ENCODE data around the gene DCDC1. TPM values are rescaled to one million over a fixed set of nuclear protein-coding genes. Genes with fewer than 3 reads are reported as not detected.

The DCDC1 gene
- total and polyA plus RNA-seq, 9 of the 15 experiments (the other 6 are each of a cell fraction or from before 2014, with no cell fraction given): 0.05 to 0.18 (median 0.08) TPM; not detected in 3

DNA sequence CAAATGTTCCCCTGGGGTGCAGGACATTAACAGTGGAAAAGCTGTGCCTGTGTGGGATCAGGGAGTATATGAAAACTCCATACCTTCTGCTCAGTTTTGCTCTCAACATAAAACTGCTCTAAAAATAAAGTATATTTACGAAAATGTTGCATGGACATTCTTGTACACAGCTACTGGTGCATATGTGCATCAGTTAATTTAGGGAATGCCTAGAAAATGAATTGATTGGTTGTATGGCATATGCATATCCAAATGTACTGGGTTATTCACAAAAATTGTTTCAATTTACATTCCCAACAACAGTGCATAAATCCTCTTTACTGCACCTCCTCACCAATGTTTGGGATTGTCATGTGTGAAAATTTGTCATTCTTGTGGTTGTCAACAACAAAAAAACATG, 532.3 kb downstream of the DCDC1 start:
- H2AFZ ChIP-seq (ENCODE audit: low read depth, low read length): no peak overlapping the region
- DNase-seq (ENCODE audit: extremely low read depth in 1 of 4, low spot score in 3 of 4) (no peak), FAIRE-seq (no peak), ATAC-seq (no peak)
- ChIA-PET CTCF (ENCODE audit: low intra/inter-chr PET ratio) (no interaction called here), POLR2A (no interaction called here)
- no TSS peak for BruUV-seq (replicated peaks)
- in situ Hi-C loops (cut with MboI) (no loop called here), intact Hi-C loops (cut with micrococcal nuclease) (no loop called here)
- H3K27ac ChIP-seq (ENCODE audit: extremely low read depth, low read depth, low read length): no peak overlapping the region
- H3K79me2 ChIP-seq (ENCODE audit: control insufficient read depth, insufficient read depth, low read length): no peaks in the 10 kb centered on the region
- no peaks in the 10 kb centered on the region for H3K27me3 ChIP-seq (ENCODE audit: control insufficient read depth in 2 of 2, insufficient read depth in 2 of 2, low read length in 2 of 2)
- no peaks in the 10 kb centered on the region for H3K4me1 ChIP-seq (replicated peaks in 1 of 2; ENCODE audit: control insufficient read depth in 2 of 2, insufficient read depth in 2 of 2, low read length in 2 of 2)
- no peak overlapping the region for H3K4me2 ChIP-seq (ENCODE audit: insufficient read depth, low read length)
- H3K4me3 ChIP-seq: no peak overlapping the region
- no peaks in the 10 kb centered on the region for H3K9me1 ChIP-seq (ENCODE audit: control insufficient read depth, insufficient read depth, low read length)
- no peaks in the 10 kb centered on the region for H4K20me1 ChIP-seq (replicated peaks; ENCODE audit: control insufficient read depth, insufficient read depth, low read length)
- no peak overlapping the region for H3K9ac ChIP-seq (ENCODE audit: insufficient read depth in 1 of 2, low read depth in 2 of 2, low read length in 2 of 2)
- H3K9me3 ChIP-seq (replicated peaks; ENCODE audit: control insufficient read depth, insufficient read depth, low read depth, low read length): no peaks in the 10 kb centered on the region; the same call in none of the 2 replicates
- WGBS (ENCODE audit: insufficient coverage, low coverage, missing lambda C conversion rate): 0% methylated on average over 1 of the region's 1 CpG
- H3K36me3 ChIP-seq (ENCODE audit: control insufficient read depth, insufficient read depth, low read length): no peaks in the 10 kb centered on the region
- TF ChIP-seq ZFPM2 (CRISPR knock-in tag; IDR thresholded peaks at IDR 0.05): no peak
- TF ChIP-seq, protein P1, sequence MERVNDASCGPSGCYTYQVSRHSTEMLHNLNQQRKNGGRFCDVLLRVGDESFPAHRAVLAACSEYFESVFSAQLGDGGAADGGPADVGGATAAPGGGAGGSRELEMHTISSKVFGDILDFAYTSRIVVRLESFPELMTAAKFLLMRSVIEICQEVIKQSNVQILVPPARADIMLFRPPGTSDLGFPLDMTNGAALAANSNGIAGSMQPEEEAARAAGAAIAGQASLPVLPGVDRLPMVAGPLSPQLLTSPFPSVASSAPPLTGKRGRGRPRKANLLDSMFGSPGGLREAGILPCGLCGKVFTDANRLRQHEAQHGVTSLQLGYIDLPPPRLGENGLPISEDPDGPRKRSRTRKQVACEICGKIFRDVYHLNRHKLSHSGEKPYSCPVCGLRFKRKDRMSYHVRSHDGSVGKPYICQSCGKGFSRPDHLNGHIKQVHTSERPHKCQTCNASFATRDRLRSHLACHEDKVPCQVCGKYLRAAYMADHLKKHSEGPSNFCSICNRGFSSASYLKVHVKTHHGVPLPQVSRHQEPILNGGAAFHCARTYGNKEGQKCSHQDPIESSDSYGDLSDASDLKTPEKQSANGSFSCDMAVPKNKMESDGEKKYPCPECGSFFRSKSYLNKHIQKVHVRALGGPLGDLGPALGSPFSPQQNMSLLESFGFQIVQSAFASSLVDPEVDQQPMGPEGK (CRISPR knock-in tag; IDR thresholded peaks at IDR 0.05; ENCODE audit: borderline replicate concordance): no peak
- TF ChIP-seq, protein P2, sequence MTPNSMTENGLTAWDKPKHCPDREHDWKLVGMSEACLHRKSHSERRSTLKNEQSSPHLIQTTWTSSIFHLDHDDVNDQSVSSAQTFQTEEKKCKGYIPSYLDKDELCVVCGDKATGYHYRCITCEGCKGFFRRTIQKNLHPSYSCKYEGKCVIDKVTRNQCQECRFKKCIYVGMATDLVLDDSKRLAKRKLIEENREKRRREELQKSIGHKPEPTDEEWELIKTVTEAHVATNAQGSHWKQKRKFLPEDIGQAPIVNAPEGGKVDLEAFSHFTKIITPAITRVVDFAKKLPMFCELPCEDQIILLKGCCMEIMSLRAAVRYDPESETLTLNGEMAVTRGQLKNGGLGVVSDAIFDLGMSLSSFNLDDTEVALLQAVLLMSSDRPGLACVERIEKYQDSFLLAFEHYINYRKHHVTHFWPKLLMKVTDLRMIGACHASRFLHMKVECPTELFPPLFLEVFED (CRISPR knock-in tag; conservative IDR thresholded peaks at IDR 0.05): no peak
- TF ChIP-seq CHCHD3 (CRISPR knock-in tag; IDR thresholded peaks at IDR 0.05): no peak
- no peak for TF ChIP-seq POLR3A (IDR thresholded peaks at IDR 0.05; ENCODE audit: borderline replicate concordance, extremely low read depth, insufficient read depth, insufficient read length)
- TF ChIP-seq ZNF717 (CRISPR knock-in tag; IDR thresholded peaks at IDR 0.05): no peak
- TF ChIP-seq, protein P3, sequence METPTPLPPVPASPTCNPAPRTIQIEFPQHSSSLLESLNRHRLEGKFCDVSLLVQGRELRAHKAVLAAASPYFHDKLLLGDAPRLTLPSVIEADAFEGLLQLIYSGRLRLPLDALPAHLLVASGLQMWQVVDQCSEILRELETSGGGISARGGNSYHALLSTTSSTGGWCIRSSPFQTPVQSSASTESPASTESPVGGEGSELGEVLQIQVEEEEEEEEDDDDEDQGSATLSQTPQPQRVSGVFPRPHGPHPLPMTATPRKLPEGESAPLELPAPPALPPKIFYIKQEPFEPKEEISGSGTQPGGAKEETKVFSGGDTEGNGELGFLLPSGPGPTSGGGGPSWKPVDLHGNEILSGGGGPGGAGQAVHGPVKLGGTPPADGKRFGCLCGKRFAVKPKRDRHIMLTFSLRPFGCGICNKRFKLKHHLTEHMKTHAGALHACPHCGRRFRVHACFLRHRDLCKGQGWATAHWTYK (CRISPR knock-in tag; IDR thresholded peaks at IDR 0.05): no peak
- no peak for TF ChIP-seq CBX1 (IDR thresholded peaks at IDR 0.05; ENCODE audit: low read depth)
- TF ChIP-seq ELF1 (tag; IDR thresholded peaks at IDR 0.05): no peak
- TF ChIP-seq ZBTB1 (CRISPR knock-in tag; IDR thresholded peaks at IDR 0.05; ENCODE audit: borderline replicate concordance, low read depth): no peak
- TF ChIP-seq NCOA1 (IDR thresholded peaks at IDR 0.05; ENCODE audit: low read depth): no peak
- TF ChIP-seq, protein P4, sequence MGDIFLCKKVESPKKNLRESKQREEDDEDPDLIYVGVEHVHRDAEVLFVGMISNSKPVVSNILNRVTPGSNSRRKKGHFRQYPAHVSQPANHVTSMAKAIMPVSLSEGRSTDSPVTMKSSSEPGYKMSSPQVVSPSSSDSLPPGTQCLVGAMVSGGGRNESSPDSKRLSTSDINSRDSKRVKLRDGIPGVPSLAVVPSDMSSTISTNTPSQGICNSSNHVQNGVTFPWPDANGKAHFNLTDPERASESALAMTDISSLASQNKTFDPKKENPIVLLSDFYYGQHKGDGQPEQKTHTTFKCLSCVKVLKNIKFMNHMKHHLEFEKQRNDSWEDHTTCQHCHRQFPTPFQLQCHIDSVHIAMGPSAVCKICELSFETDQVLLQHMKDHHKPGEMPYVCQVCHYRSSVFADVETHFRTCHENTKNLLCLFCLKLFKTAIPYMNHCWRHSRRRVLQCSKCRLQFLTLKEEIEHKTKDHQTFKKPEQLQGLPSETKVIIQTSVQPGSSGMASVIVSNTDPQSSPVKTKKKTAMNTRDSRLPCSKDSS (IDR thresholded peaks at IDR 0.05; ENCODE audit: low read depth, partially characterized antibody): no peak
- no peak for TF ChIP-seq ZNF124 (CRISPR knock-in tag; IDR thresholded peaks at IDR 0.05)
- TF ChIP-seq ZNF354B (CRISPR knock-in tag; IDR thresholded peaks at IDR 0.05): no peak
- no peak for TF ChIP-seq PRPF4 (IDR thresholded peaks at IDR 0.05; ENCODE audit: insufficient read depth, low read depth, low read length, poor library complexity, severe bottlenecking)
- TF ChIP-seq HCFC1 (IDR thresholded peaks at IDR 0.05; ENCODE audit: low read depth, low read length): no peak
- TF ChIP-seq, protein P5, sequence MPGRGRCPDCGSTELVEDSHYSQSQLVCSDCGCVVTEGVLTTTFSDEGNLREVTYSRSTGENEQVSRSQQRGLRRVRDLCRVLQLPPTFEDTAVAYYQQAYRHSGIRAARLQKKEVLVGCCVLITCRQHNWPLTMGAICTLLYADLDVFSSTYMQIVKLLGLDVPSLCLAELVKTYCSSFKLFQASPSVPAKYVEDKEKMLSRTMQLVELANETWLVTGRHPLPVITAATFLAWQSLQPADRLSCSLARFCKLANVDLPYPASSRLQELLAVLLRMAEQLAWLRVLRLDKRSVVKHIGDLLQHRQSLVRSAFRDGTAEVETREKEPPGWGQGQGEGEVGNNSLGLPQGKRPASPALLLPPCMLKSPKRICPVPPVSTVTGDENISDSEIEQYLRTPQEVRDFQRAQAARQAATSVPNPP (IDR thresholded peaks at IDR 0.05; ENCODE audit: borderline replicate concordance, insufficient read depth, insufficient read length): no peak

Data from K562 (cell line).